Ascending aorta (tissue), 2 donors: Measurements from ENCODE around the gene PTPRE. TPM values are rescaled to one million over a fixed set of nuclear protein-coding genes. Genes with fewer than 3 reads are reported as not detected.

Source experiments
- DNase-seq, 2 donors: peaks; one replicate each; pipeline ENCODE4 v3.0.0-alpha.2; 2019; ENCODE audit warnings: low spot score in 2 of 2
- H3K27ac ChIP-seq, 2 donors: fragments of 200-600 bp; sonication (generic); one replicate each; pipeline ENCODE4 v1.5.1; 2016 to 2017; ENCODE audit warnings: mild to moderate bottlenecking in 1 of 2
- H3K27me3 ChIP-seq: fragments of 200-600 bp; sonication (generic); one replicate; pipeline ENCODE4 v1.5.1; 2017
- H3K36me3 ChIP-seq, 2 donors: fragments of 200-600 bp; sonication (generic); one replicate each; pipeline ENCODE4 v1.5.1; 2016
- H3K4me1 ChIP-seq, 2 donors: fragments of 200-600 bp; sonication (generic); one replicate each; pipeline ENCODE4 v1.5.1; 2016 to 2017; ENCODE audit warnings: mild to moderate bottlenecking in 1 of 2
- H3K4me3 ChIP-seq, 2 donors: fragments of 200-600 bp; sonication (generic); one replicate each; pipeline ENCODE4 v1.5.1; 2016 to 2017; ENCODE audit warnings: mild to moderate bottlenecking in 1 of 2
- H3K9me3 ChIP-seq, 2 donors: fragments of 200-600 bp; sonication (generic); one replicate each; pipeline ENCODE4 v1.5.1; 2016
- CTCF ChIP-seq, 3 experiments: fragments of 200-600 bp in 2 of 3; fragments of 450-650 bp in 1 of 3; sonication (generic) in 2 of 3; IDR thresholded peaks; one replicate each; pipeline ENCODE4 v1.5.1; 2016 to 2019; ENCODE audit warnings: antibody characterized with exemption in 3 of 3, mild to moderate bottlenecking in 1 of 3, moderate library complexity in 1 of 3
- intact Hi-C: fragments of 100-400 bp; cut with DNase I; formaldehyde crosslinking; loops from one replicate; pipeline ENCODE4 v1.15.1; 2023
- total RNA-seq: library from RNA; depleted of rRNA; stranded (reverse); fragments of >200 nt; gene quantifications from one replicate; pipeline ENCODE4 v1.1.0, GENCODE V29; 2016

The PTPRE gene
- total RNA-seq, 1 donor from 2014 or later = 14.5 TPM

- H3K9me3 ChIP-seq = no peaks in the 10 kb centered on the region
- no peak for TF ChIP-seq CTCF (IDR thresholded peaks at IDR 0.05)
- intact Hi-C loops = no loop called here
- no peak for DNase-seq
- H3K4me1 ChIP-seq = no peaks in the 10 kb centered on the region
- no peaks in the 10 kb centered on the region for H3K27me3 ChIP-seq
- H3K36me3 ChIP-seq = no peaks in the 10 kb centered on the region
- H3K4me3 ChIP-seq = no peak overlapping the region
- no peak overlapping the region for H3K27ac ChIP-seq
These were observed 119.9 kb downstream of the PTPRE start for GRCh38 chr10:128026615-128027300.

DNA sequence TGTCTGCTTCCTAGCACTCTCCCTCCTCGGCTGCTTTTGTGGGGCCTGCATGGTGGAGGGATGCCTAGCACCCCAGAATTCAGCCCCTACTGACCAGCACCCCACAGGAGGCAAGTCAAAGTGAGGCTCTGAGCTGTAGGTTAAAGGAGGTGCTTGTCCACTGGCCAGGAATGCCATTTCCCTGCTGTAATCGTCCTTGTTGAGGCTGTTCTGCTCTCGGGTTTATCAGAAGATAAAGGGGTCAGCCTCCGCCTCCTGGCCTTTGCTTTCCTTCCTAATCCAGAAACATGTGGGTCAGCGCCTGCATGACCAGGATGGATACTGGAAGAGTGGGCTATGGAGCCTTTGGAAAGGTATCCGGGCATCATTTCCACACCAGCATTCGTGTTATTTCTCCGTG is 120.4 kb downstream of the PTPRE start:
- H3K27me3 ChIP-seq = no peaks in the 10 kb centered on the region
- H3K36me3 ChIP-seq = no peaks in the 10 kb centered on the region
- no peaks in the 10 kb centered on the region for H3K9me3 ChIP-seq
- no peak overlapping the region for H3K4me3 ChIP-seq
- no peak for TF ChIP-seq CTCF (IDR thresholded peaks at IDR 0.05)
- intact Hi-C loops = no loop called here
- H3K27ac ChIP-seq = no peak overlapping the region
- no peak for DNase-seq
- H3K4me1 ChIP-seq = no peaks in the 10 kb centered on the region

GRCh38 chr10:128027822-128028507 is 121.1 kb downstream of the PTPRE start:
- no peaks in the 10 kb centered on the region for H3K27me3 ChIP-seq
- no peaks in the 10 kb centered on the region for H3K9me3 ChIP-seq
- no peak overlapping the region for H3K27ac ChIP-seq
- H3K36me3 ChIP-seq = no peaks in the 10 kb centered on the region
- TF ChIP-seq CTCF (IDR thresholded peaks at IDR 0.05) = no peak
- no peak overlapping the region for H3K4me3 ChIP-seq
- intact Hi-C loops = no loop called here
- H3K4me1 ChIP-seq = no peaks in the 10 kb centered on the region
- no peak for DNase-seq

DNA sequence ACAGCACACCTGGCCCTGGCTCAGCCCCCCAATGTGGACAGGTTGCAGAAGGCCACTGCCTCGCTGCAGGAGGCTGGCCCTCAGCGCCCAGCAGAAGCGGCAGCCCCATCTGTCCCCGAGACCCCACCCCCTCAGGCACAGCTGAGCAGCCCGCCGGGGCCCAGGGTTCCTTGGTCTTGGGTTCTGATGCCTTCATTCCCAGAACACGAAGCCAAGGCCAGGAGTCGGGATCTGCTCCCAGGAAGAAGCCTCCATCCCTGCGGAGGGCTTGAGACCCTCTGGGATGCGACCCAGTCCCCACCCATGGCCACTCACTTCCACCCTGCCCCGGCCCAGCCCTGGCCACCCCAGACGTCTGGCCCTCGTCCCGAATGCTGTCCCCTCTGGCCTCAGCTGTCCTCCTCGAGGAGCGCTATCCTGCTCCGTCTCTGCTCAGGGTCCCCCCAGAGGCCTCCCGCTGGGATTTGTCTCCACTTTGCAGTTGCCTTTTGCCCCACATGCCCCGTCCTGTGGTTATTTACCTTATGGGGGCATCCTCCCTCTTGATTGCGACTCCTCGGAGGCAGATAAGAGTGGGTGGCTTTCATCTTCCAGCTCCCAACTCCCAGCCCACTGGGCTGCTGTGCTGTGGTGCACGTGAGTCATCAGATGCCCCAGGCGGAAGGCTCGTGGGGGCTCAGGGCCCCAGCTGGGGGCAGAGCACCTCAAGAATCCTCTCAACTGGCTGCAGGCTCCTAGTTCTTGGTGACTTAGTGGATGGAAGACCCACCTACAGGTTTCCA is 121.8 kb downstream of the PTPRE start:
- no peak overlapping the region for H3K4me3 ChIP-seq
- H3K36me3 ChIP-seq = no peaks in the 10 kb centered on the region
- H3K27ac ChIP-seq = no peak overlapping the region
- DNase-seq = no peak
- intact Hi-C loops = no loop called here
- no peaks in the 10 kb centered on the region for H3K9me3 ChIP-seq
- H3K4me1 ChIP-seq = no peaks in the 10 kb centered on the region
- H3K27me3 ChIP-seq = no peaks in the 10 kb centered on the region
- no peak for TF ChIP-seq CTCF (IDR thresholded peaks at IDR 0.05)

DNA sequence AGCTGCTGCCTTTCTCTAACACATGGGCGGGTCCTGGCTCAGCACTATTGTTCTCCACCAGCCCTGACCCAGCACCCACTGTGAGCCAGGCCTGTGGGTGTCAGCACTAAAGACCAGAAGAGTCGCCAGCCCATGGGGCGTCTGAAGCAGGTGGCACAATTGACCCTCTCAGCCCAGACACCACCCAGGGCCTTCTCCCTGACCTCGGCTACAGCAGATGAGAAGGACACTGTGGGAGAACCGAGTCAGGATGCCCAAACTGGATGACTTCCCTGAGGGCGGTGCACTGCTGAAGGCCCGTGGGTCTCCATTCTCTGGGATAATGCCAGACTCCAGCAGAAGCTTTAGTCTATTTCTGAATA is 122.4 kb downstream of the PTPRE start:
- no peaks in the 10 kb centered on the region for H3K36me3 ChIP-seq
- intact Hi-C loops = no loop called here
- no peaks in the 10 kb centered on the region for H3K4me1 ChIP-seq
- TF ChIP-seq CTCF (IDR thresholded peaks at IDR 0.05) = no peak
- no peak overlapping the region for H3K4me3 ChIP-seq
- no peak for DNase-seq
- no peaks in the 10 kb centered on the region for H3K9me3 ChIP-seq
- no peak overlapping the region for H3K27ac ChIP-seq
- H3K27me3 ChIP-seq = no peaks in the 10 kb centered on the region
